22Rv1 (cell line): ENCODE measurements around the gene SEC14L5.

ENCODE experiments used
- H3K27ac ChIP-seq: fragments of 450-650 bp; 2 replicates; pipeline ENCODE4 v1.5.1; 2017
- CTCF ChIP-seq: fragments of 450-650 bp; IDR thresholded peaks from 2 replicates; pipeline ENCODE4 v1.5.1; 2017; ENCODE audit warnings: mild to moderate bottlenecking
- ZFX ChIP-seq: fragments of 450-650 bp; IDR thresholded peaks from 2 replicates; pipeline ENCODE4 v1.6.1; 2017; ENCODE audit warnings: antibody characterized with exemption, borderline replicate concordance

The SEC14L5 gene

GRCh38 chr16:5005916-5006315 lies 47.8 kb downstream of the SEC14L5 start:
- TF ChIP-seq ZFX: no peak
- no peak for TF ChIP-seq CTCF
- H3K27ac ChIP-seq: no peak overlapping the region

GRCh38 chr16:5006348-5007193 lies 48.4 kb downstream of the SEC14L5 start:
- TF ChIP-seq CTCF (no peak), ZFX (no peak)
- H3K27ac ChIP-seq: no peak overlapping the region

GRCh38 chr16:5007256-5007655 lies 49.1 kb downstream of the SEC14L5 start:
- H3K27ac ChIP-seq: no peak overlapping the region
- no peak for TF ChIP-seq ZFX
- no peak for TF ChIP-seq CTCF

GRCh38 chr16:5008311-5008731 lies 50.2 kb downstream of the SEC14L5 start:
- H3K27ac ChIP-seq: no peak overlapping the region
- TF ChIP-seq CTCF (no peak), ZFX (no peak)

- H3K27ac ChIP-seq: no peak overlapping the region
- TF ChIP-seq ZFX (no peak), CTCF (no peak)
These were observed 52.6 kb downstream of the SEC14L5 start for GRCh38 chr16:5010576-5011329.

- TF ChIP-seq ZFX (no peak), CTCF (no peak)
- no peak overlapping the region for H3K27ac ChIP-seq
These were observed 53.5 kb downstream of the SEC14L5 start for GRCh38 chr16:5011637-5012036.

- no peak overlapping the region for H3K27ac ChIP-seq
- TF ChIP-seq ZFX: no peak
- no peak for TF ChIP-seq CTCF
These were observed 54.8 kb downstream of the SEC14L5 start for GRCh38 chr16:5012887-5013286.
